Measurements from ENCODE around the gene SMARCA4.

Gene SMARCA4

GRCh38 chr19:10960314-10961072 is at the start of gene SMARCA4:
TSS of gene SMARCA4 (plus strand) at chr19:10961030. CDS start at chr19:10984152, 23,122 bp downstream.
- DNase-seq: peak; percentile 46 to 98 (median 90)

- DNase-seq: peak in 1 of 14 donors; percentile 60
Measured at GRCh38 chr19:10911579-10912363, 49.1 kb upstream of the SMARCA4 start.

GRCh38 chr19:10912619-10913018 is 48.2 kb upstream of the SMARCA4 start:
- no peak for DNase-seq

- DNase-seq: no peak
Measured at GRCh38 chr19:10913716-10914340, 47.0 kb upstream of the SMARCA4 start.

GRCh38 chr19:10915130-10916091 is 45.4 kb upstream of the SMARCA4 start:
- DNase-seq: no peak

- no peak for DNase-seq
Measured at GRCh38 chr19:10916602-10917001, 44.2 kb upstream of the SMARCA4 start.

- DNase-seq: no peak
Measured at GRCh38 chr19:10918359-10918758, 42.5 kb upstream of the SMARCA4 start.

GRCh38 chr19:10919352-10920287 is 41.2 kb upstream of the SMARCA4 start:
- DNase-seq: no peak

- DNase-seq: no peak
Measured at GRCh38 chr19:10920288-10920655, 40.6 kb upstream of the SMARCA4 start.

GRCh38 chr19:10920781-10921180 is 40.0 kb upstream of the SMARCA4 start:
- DNase-seq: no peak

- no peak for DNase-seq
Measured at GRCh38 chr19:10921199-10921909, 39.5 kb upstream of the SMARCA4 start.

GRCh38 chr19:10921910-10922637 is 38.8 kb upstream of the SMARCA4 start:
- no peak for DNase-seq

- no peak for DNase-seq
Measured at GRCh38 chr19:10922638-10923014, 38.2 kb upstream of the SMARCA4 start.

GRCh38 chr19:10923260-10924112 is 37.3 kb upstream of the SMARCA4 start:
- DNase-seq: no peak

GRCh38 chr19:10924597-10924996 is 36.2 kb upstream of the SMARCA4 start:
- no peak for DNase-seq

GRCh38 chr19:10927730-10928562 is 32.9 kb upstream of the SMARCA4 start:
- peak in 1 of 14 donors; percentile 52 for DNase-seq

- peak; percentile 50 to 98 (median 94) for DNase-seq
Measured at GRCh38 chr19:10928563-10929401, 32.0 kb upstream of the SMARCA4 start, which contains the start of the genes TIMM29 and YIPF2. TSS of gene TIMM29 (plus strand) at chr19:10928811. CDS start at chr19:10928823, 12 bp downstream. TSS of gene YIPF2 (minus strand) at chr19:10928639. CDS start at chr19:10928410, 229 bp downstream.
